Prostate gland (tissue), 2 donors: Measurements from ENCODE around the gene POLR2M.

Source experiments
- CTCF ChIP-seq, 4 experiments: fragments of 200-600 bp in 2 of 4; fragments of 450-650 bp in 2 of 4; sonication (generic) in 2 of 4; IDR thresholded peaks; 1 replicate in 3 of 4; 2 replicates in 1 of 4; pipeline ENCODE4 v1.5.1; 2016 to 2019; ENCODE audit warnings: antibody characterized with exemption in 4 of 4, mild to moderate bottlenecking in 2 of 4, moderate library complexity in 2 of 4
- POLR2A ChIP-seq: fragments of 450-650 bp; IDR thresholded peaks from one replicate; pipeline ENCODE4 v1.6.1; 2016; ENCODE audit warnings: antibody characterized with exemption, mild to moderate bottlenecking

GRCh38 chr15:57697588-57697987, 8.9 kb upstream of the POLR2M start:
- no peak for TF ChIP-seq CTCF (IDR thresholded peaks at IDR 0.05)
- TF ChIP-seq POLR2A, result no peak
